ENCODE data around the gene TCN2.
"Not testable (repeated sequence)": the region's sequence is repeated elsewhere in the genome, so short reads cannot be mapped to it uniquely, and the experiment has no call there.

Gene TCN2

GRCh38 chr22:30648825-30649224 lies 41.9 kb downstream of the TCN2 start:
- no peak for DNase-seq (ENCODE audit: low spot score)

GRCh38 chr22:30649430-30650007 lies 42.5 kb downstream of the TCN2 start:
- DNase-seq (ENCODE audit: low spot score): no peak

GRCh38 chr22:30650508-30651116 lies 43.6 kb downstream of the TCN2 start:
- peak; percentile 79 for DNase-seq (ENCODE audit: low spot score)

- DNase-seq (ENCODE audit: low spot score): no peak
Observed at GRCh38 chr22:30652852-30653251, 45.9 kb downstream of the TCN2 start.

- DNase-seq (ENCODE audit: low spot score): no peak
Observed at GRCh38 chr22:30654361-30654760, 47.4 kb downstream of the TCN2 start.

GRCh38 chr22:30655532-30655931 lies 48.6 kb downstream of the TCN2 start:
- DNase-seq (ENCODE audit: low spot score): no peak

GRCh38 chr22:30662040-30662439 lies 55.1 kb downstream of the TCN2 start:
- no peak for DNase-seq (ENCODE audit: low spot score)

- no peak for DNase-seq (ENCODE audit: low spot score)
Observed at GRCh38 chr22:30664798-30665197, 57.8 kb downstream of the TCN2 start.

- no peak for DNase-seq (ENCODE audit: low spot score)
Observed at GRCh38 chr22:30665266-30665665, 58.3 kb downstream of the TCN2 start.

GRCh38 chr22:30665786-30666185 lies 58.8 kb downstream of the TCN2 start:
- DNase-seq (ENCODE audit: low spot score): no peak

GRCh38 chr22:30667107-30667493 lies 60.1 kb downstream of the TCN2 start:
- DNase-seq (ENCODE audit: low spot score): no peak

GRCh38 chr22:30667494-30668385 lies 60.8 kb downstream of the TCN2 start, which contains the start of gene DUSP18:
DUSP18 (minus strand) TSS chr22:30667875; CDS start chr22:30664003, 3,872 bp downstream.
- peak; percentile 86 for DNase-seq (ENCODE audit: low spot score)

GRCh38 chr22:30668386-30668710 lies 61.4 kb downstream of the TCN2 start:
- no peak for DNase-seq (ENCODE audit: low spot score)

GRCh38 chr22:30671071-30671470 lies 64.1 kb downstream of the TCN2 start:
- no peak for DNase-seq (ENCODE audit: low spot score)

- DNase-seq (ENCODE audit: low spot score): no peak
Observed at GRCh38 chr22:30673136-30673535, 66.2 kb downstream of the TCN2 start.

GRCh38 chr22:30674482-30674881 lies 67.5 kb downstream of the TCN2 start:
- no peak for DNase-seq (ENCODE audit: low spot score)

- no peak for DNase-seq (ENCODE audit: low spot score)
Observed at GRCh38 chr22:30675436-30675835, 68.5 kb downstream of the TCN2 start.

- DNase-seq (ENCODE audit: low spot score): not testable (repeated sequence)
Observed at GRCh38 chr22:30676565-30676964, 69.6 kb downstream of the TCN2 start.
